Ovary (tissue), 9 donors: ENCODE data around the gene LCE1E. TPM values are rescaled to one million over a fixed set of nuclear protein-coding genes. Genes with fewer than 3 reads are reported as not detected.

Source experiments
- DNase-seq, 5 donors: peaks; one replicate each; pipeline ENCODE4 v3.0.0-alpha.2; 2019 to 2020
- H3K27ac ChIP-seq, 2 donors: fragments of 200-600 bp; one replicate each; pipeline versions ENCODE4 v1.5.1 to v1.8.0; 2019 to 2022
- H3K27me3 ChIP-seq: fragments of 200-600 bp; one replicate; pipeline ENCODE4 v1.8.0; 2022
- H3K36me3 ChIP-seq: fragments of 200-600 bp; sonication (generic); one replicate; pipeline ENCODE4 v1.5.1; 2019
- H3K4me1 ChIP-seq: one replicate; pipeline ENCODE4 v1.8.1; 2013; ENCODE audit warnings: mild to moderate bottlenecking, moderate library complexity; ENCODE audit not compliant: insufficient read depth
- H3K4me3 ChIP-seq: fragments of 200-600 bp; sonication (generic); one replicate; pipeline ENCODE4 v1.5.1; 2017
- H3K9me3 ChIP-seq, 2 donors: fragments of 200-600 bp in 1 of 2; sonication (generic) in 1 of 2; one replicate each; pipeline versions ENCODE4 v1.5.1 to v1.8.1; 2013 to 2019; ENCODE audit warnings: mild to moderate bottlenecking in 1 of 2, moderate library complexity in 1 of 2
- CTCF ChIP-seq, 3 donors: fragments of 450-650 bp in 2 of 3; fragments of 200-600 bp in 1 of 3; IDR thresholded peaks; one replicate each; pipeline versions ENCODE4 v1.5.1 to v1.8.0; 2016 to 2022; ENCODE audit warnings: antibody characterized with exemption in 3 of 3, mild to moderate bottlenecking in 1 of 3
- EP300 ChIP-seq: sonication (generic); formaldehyde crosslinking; IDR thresholded peaks from one replicate; pipeline ENCODE4 v1.6.1; 2017; ENCODE audit warnings: antibody characterized with exemption
- POLR2A ChIP-seq: fragments of 450-650 bp; IDR thresholded peaks from one replicate; pipeline ENCODE4 v1.6.1; 2017; ENCODE audit warnings: antibody characterized with exemption, mild to moderate bottlenecking, moderate library complexity
- WGBS, 3 donors: extraction: QIAGEN DNeasy Blood & Tissue Kit in 1 of 3; methylation state at CpG; one replicate each; pipeline versions ENCODE4 v1.1.5 to v1.1.7; 2013 to 2017; 5-methylcytosine and 5-hydroxymethylcytosine counted together
- intact Hi-C, 4 donors: fragments of 100-400 bp; cut with DNase I; formaldehyde crosslinking; loops; one replicate each; pipeline versions ENCODE4 v1.11.0 to v1.15.1; 2022 to 2023
- polyA plus RNA-seq, 2 donors: library from polyadenylated mRNA; stranded (reverse); fragments of 200-250 nt in 1 of 2; fragments of 350-450 nt in 1 of 2; fragmentation: Illumina TruSeq in 1 of 2; extraction: RNeasy Lipid Tissue Mini Kit (QIAGEN cat#74804) in 1 of 2; gene quantifications; one replicate each; pipeline ENCODE4 v1.2.3, GENCODE V29; 2013 to 2014
- total RNA-seq, 7 donors: library from RNA; depleted of rRNA in 2 of 7; stranded (reverse); fragments of >200 nt in 2 of 7; fragmentation: NEBNext Ultra II Directional in 3 of 7; extraction: Animal tissue kit (Norgen Biotek cat#: 25700) in 3 of 7; gene quantifications; one replicate each; pipeline versions ENCODE4 v1.1.0 to v1.2.4, GENCODE V29; 2016 to 2023
- donor health status: DM: no; HTN: no; CAD: no; lungs with moderate emphysema.
- donor health status: DM: no; HTN: no; CAD: no.
- donor health status: Bipolar disorder and iron deficiency.
- donor health status: DM: yes; HTN: yes; CAD: no.
- donor health status: DM: no; HTN: no; CAD: no.
- donor health status: DM: yes; HTN: yes; CAD: no.

Gene LCE1E
- total and polyA plus RNA-seq, 9 donors: not detected

DNA sequence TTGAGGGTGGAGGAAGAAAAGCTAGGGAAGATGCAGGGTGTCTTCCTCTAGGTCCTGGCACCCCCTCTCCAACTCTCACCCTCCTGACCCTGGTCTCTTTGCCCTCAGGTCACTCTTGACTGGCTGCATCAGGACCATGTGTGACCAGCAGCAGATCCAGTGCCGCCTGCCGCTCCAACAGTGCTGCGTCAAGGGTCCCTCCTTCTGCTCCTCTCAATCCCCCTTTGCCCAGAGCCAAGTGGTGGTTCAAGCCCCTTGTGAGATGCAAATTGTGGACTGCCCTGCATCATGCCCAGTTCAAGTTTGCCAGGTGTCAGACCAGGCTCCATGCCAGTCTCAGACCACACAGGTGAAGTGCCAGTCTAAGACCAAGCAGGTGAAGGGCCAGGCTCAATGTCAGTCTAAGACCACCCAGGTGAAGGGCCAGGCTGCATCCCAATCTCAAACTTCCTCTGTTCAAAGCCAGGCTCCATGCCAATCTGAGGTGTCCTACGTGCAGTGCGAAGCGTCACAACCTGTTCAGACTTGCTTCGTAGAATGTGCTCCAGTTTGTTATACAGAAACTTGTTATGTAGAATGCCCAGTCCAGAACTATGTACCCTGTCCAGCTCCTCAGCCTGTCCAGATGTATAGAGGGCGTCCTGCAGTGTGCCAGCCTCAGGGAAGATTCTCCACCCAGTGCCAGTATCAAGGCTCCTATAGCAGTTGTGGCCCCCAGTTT is 26.4 kb upstream of the LCE1E start:
- H3K4me1 ChIP-seq: no peaks in the 10 kb centered on the region
- H3K27ac ChIP-seq: no peak overlapping the region
- H3K27me3 ChIP-seq: no peaks in the 10 kb centered on the region
- no peak overlapping the region for H3K4me3 ChIP-seq
- H3K36me3 ChIP-seq: no peaks in the 10 kb centered on the region
- TF ChIP-seq EP300 (no peak), CTCF (IDR thresholded peaks at IDR 0.05) (no peak), POLR2A (no peak)
- intact Hi-C loops: no loop called here
- 77 to 92% (median 89%) methylated on average over 8 of the region's 8 CpGs for WGBS, 3 donors
- DNase-seq: no peak
- H3K9me3 ChIP-seq: no peaks in the 10 kb centered on the region

- no peaks in the 10 kb centered on the region for H3K9me3 ChIP-seq
- H3K4me1 ChIP-seq: no peaks in the 10 kb centered on the region
- no peaks in the 10 kb centered on the region for H3K27me3 ChIP-seq
- 92 to 93% (median 93%) methylated on average over 31 of the region's 31 CpGs for WGBS, 3 donors
- intact Hi-C loops: no loop called here
- H3K27ac ChIP-seq: no peak overlapping the region
- H3K36me3 ChIP-seq: no peaks in the 10 kb centered on the region
- no peak overlapping the region for H3K4me3 ChIP-seq
- no peak for DNase-seq
- TF ChIP-seq POLR2A: no peak
- TF ChIP-seq EP300: no peak
- no peak for TF ChIP-seq CTCF (IDR thresholded peaks at IDR 0.05)
These were observed 25.4 kb upstream of the LCE1E start for GRCh38 chr1:152760551-152761190.

- no peak for TF ChIP-seq POLR2A
- no peak for TF ChIP-seq CTCF (IDR thresholded peaks at IDR 0.05)
- TF ChIP-seq EP300: no peak
- no peaks in the 10 kb centered on the region for H3K4me1 ChIP-seq
- H3K4me3 ChIP-seq: no peak overlapping the region
- no peaks in the 10 kb centered on the region for H3K36me3 ChIP-seq
- no peak overlapping the region for H3K27ac ChIP-seq
- intact Hi-C loops: no loop called here
- no peak for DNase-seq
- H3K9me3 ChIP-seq: no peaks in the 10 kb centered on the region
- WGBS, 3 donors: 61 to 78% (median 74%) methylated on average over 3 of the region's 3 CpGs
- no peaks in the 10 kb centered on the region for H3K27me3 ChIP-seq
These were observed 24.3 kb upstream of the LCE1E start for GRCh38 chr1:152761609-152762213.

- H3K27ac ChIP-seq: no peak overlapping the region
- intact Hi-C loops: no loop called here
- TF ChIP-seq EP300 (no peak), POLR2A (no peak), CTCF (IDR thresholded peaks at IDR 0.05) (no peak)
- H3K4me3 ChIP-seq: no peak overlapping the region
- no peaks in the 10 kb centered on the region for H3K4me1 ChIP-seq
- DNase-seq: no peak
- H3K27me3 ChIP-seq: no peaks in the 10 kb centered on the region
- H3K9me3 ChIP-seq: no peaks in the 10 kb centered on the region
- no peaks in the 10 kb centered on the region for H3K36me3 ChIP-seq
- 61 to 65% (median 64%) methylated on average over 8 of the region's 8 CpGs for WGBS, 3 donors
These were observed 17.1 kb upstream of the LCE1E start for GRCh38 chr1:152768847-152769533.
